ENCODE results near the gene PRKCH. TPM values are rescaled to one million over a fixed set of nuclear protein-coding genes. Genes with fewer than 3 reads are reported as not detected.

PRKCH gene
- total RNA-seq, 3 donors from 2014 or later (not counting 1 experiment from before 2014, with no cell fraction given) = 610 to 756 (median 618) TPM

DNA sequence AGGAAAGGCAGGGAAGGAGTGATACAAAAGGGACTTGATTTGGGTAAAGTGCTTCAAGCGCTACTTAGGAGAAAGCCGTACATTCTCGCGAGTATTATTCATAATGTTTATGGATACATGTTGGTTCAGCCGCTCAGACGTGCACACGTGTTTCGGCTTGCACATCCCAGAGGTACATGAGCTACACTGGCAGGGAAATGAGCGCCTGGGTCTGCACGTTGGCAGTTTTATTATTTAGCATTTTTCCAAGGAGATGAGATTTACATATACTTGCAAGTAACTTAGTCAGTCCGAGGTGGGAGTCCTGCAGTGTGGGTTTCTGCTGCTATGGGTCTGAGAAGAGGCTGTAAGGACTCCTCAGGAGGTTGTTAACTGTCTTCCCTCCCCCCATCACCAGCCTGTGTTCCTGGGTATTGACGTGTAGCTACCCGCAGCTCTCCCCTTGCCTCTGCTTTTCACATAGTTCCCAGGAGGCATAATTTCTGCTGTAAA is 1.5 kb downstream of the PRKCH start:
- TF ChIP-seq, protein P1, sequence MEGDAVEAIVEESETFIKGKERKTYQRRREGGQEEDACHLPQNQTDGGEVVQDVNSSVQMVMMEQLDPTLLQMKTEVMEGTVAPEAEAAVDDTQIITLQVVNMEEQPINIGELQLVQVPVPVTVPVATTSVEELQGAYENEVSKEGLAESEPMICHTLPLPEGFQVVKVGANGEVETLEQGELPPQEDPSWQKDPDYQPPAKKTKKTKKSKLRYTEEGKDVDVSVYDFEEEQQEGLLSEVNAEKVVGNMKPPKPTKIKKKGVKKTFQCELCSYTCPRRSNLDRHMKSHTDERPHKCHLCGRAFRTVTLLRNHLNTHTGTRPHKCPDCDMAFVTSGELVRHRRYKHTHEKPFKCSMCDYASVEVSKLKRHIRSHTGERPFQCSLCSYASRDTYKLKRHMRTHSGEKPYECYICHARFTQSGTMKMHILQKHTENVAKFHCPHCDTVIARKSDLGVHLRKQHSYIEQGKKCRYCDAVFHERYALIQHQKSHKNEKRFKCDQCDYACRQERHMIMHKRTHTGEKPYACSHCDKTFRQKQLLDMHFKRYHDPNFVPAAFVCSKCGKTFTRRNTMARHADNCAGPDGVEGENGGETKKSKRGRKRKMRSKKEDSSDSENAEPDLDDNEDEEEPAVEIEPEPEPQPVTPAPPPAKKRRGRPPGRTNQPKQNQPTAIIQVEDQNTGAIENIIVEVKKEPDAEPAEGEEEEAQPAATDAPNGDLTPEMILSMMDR (IDR thresholded peaks at IDR 0.05) = no peak
- no peaks in the 10 kb centered on the region for H3K9me3 Mint-ChIP-seq
- peak overlapping the region in 1 of 2 donors; percentile 99 for H3K27ac Mint-ChIP-seq
- H3K4me1 ChIP-seq (ENCODE audit: control insufficient read depth, insufficient read depth, low read length) = peaks cover 22% of the 10 kb centered on the region
- DNase-seq = peak in 1 of 2 donors; percentile 75
- peak overlapping the region; percentile 83 for H3K27ac ChIP-seq (ENCODE audit: low read length)
- no peaks in the 10 kb centered on the region for H3K27me3 ChIP-seq (ENCODE audit: control insufficient read depth, insufficient read depth, low read length)
- H3K36me3 ChIP-seq (ENCODE audit: control insufficient read depth, insufficient read depth, low read length) = peaks cover 3% of the 10 kb centered on the region
- intact Hi-C loops (cut with micrococcal nuclease) = loop anchor here (1.0 to 5.0 kb wide), 4 partner anchors 34 to 194 kb away; no protein-coding TSS in a partner anchor
- no peaks in the 10 kb centered on the region for H3K9me3 ChIP-seq (ENCODE audit: control insufficient read depth, insufficient read depth, low read length)
- H3K27me3 Mint-ChIP-seq (ENCODE audit: low read depth in 2 of 2) = no peaks in the 10 kb centered on the region
- H3K36me3 Mint-ChIP-seq = peaks cover 15% of the 10 kb centered on the region
- ATAC-seq = peak in 2 of 3 donors; percentile 24 to 33
- H3K4me3 ChIP-seq (ENCODE audit: low read length) = peak overlapping the region; percentile 76
- H3K4me1 Mint-ChIP-seq = peaks cover 49 to 53% of the 10 kb centered on the region in 2 donors
- WGBS (ENCODE audit: insufficient coverage) = 1% methylated on average over 12 of the region's 13 CpGs
- H3K4me3 Mint-ChIP-seq = peak overlapping the region; percentile 95

DNA sequence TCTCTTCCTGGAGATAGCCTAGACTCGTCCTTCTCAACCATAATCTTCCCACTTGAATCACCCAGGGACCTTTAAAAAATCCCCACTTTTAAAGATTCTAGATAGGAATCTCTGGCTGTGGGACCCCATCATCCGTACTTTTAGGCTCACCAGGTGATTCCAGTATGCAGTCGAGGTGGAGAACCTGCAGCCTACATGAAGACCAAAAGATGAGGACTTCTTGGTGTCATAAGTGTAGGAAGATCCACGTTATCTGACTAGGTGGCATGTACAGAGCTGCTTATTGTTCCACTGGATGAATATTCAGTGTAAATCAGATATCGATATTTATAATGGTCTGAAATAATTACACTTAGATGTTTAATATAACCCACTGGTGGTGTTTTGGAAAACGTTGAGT is 2.6 kb downstream of the PRKCH start:
- Mint-ChIP-seq H3K27me3 (ENCODE audit: low read depth in 2 of 2) (no peaks in the 10 kb centered on the region), H3K4me1 (peaks cover 59 to 62% of the 10 kb centered on the region in 2 donors), H3K9me3 (no peaks in the 10 kb centered on the region), H3K36me3 (peaks cover 15% of the 10 kb centered on the region), H3K27ac (peak overlapping the region in 1 of 2 donors; percentile 99), H3K4me3 (peak overlapping the region; percentile 95)
- DNase-seq = peak in 1 of 2 donors; percentile 38
- no peaks in the 10 kb centered on the region for H3K9me3 ChIP-seq (ENCODE audit: control insufficient read depth, insufficient read depth, low read length)
- TF ChIP-seq, protein P1 (IDR thresholded peaks at IDR 0.05) = no peak
- H3K36me3 ChIP-seq (ENCODE audit: control insufficient read depth, insufficient read depth, low read length) = peaks cover 3% of the 10 kb centered on the region
- H3K4me1 ChIP-seq (ENCODE audit: control insufficient read depth, insufficient read depth, low read length) = peaks cover 32% of the 10 kb centered on the region
- peak overlapping the region; percentile 83 for H3K27ac ChIP-seq (ENCODE audit: low read length)
- no peaks in the 10 kb centered on the region for H3K27me3 ChIP-seq (ENCODE audit: control insufficient read depth, insufficient read depth, low read length)
- intact Hi-C loops (cut with micrococcal nuclease) = loop anchor here (1.0 to 5.0 kb wide), 4 partner anchors 33 to 193 kb away; no protein-coding TSS in a partner anchor
- 18% methylated on average over 5 of the region's 6 CpGs for WGBS (ENCODE audit: insufficient coverage)
- ATAC-seq = no peak
- peak overlapping the region; percentile 76 for H3K4me3 ChIP-seq (ENCODE audit: low read length)

GRCh38 chr14:61325166-61325565 is 3.8 kb downstream of the PRKCH start:
- peaks cover 3% of the 10 kb centered on the region for H3K36me3 ChIP-seq (ENCODE audit: control insufficient read depth, insufficient read depth, low read length)
- peak overlapping the region; percentile 83 for H3K27ac ChIP-seq (ENCODE audit: low read length)
- Mint-ChIP-seq H3K9me3 (no peaks in the 10 kb centered on the region), H3K4me1 (peaks cover 71 to 74% of the 10 kb centered on the region in 2 donors), H3K4me3 (peak overlapping the region; percentile 95), H3K27me3 (ENCODE audit: low read depth in 2 of 2) (no peaks in the 10 kb centered on the region), H3K36me3 (peaks cover 15% of the 10 kb centered on the region), H3K27ac (peak overlapping the region in 1 of 2 donors; percentile 99)
- H3K4me1 ChIP-seq (ENCODE audit: control insufficient read depth, insufficient read depth, low read length) = peaks cover 44% of the 10 kb centered on the region
- TF ChIP-seq, protein P1 (IDR thresholded peaks at IDR 0.05) = no peak
- no CpG with 5 or more reads among the region's 1 CpG for WGBS (ENCODE audit: insufficient coverage)
- DNase-seq = peak in 1 of 2 donors; percentile 21
- H3K9me3 ChIP-seq (ENCODE audit: control insufficient read depth, insufficient read depth, low read length) = no peaks in the 10 kb centered on the region
- intact Hi-C loops (cut with micrococcal nuclease) = loop anchor here (5.0 kb wide), 2 partner anchors 117 to 372 kb away; partner anchors contain the start of gene HIF1A
- no peaks in the 10 kb centered on the region for H3K27me3 ChIP-seq (ENCODE audit: control insufficient read depth, insufficient read depth, low read length)
- H3K4me3 ChIP-seq (ENCODE audit: low read length) = peak overlapping the region; percentile 22
- ATAC-seq = no peak

All from natural killer cell (primary cell).